Esophagus muscularis mucosa (tissue), 4 donors: Measurements from ENCODE around the gene KHK.

Experiments used
- EP300 ChIP-seq: sonication (generic); formaldehyde crosslinking; IDR thresholded peaks from one replicate; pipeline ENCODE4 v1.6.1; 2017; ENCODE audit warnings: antibody characterized with exemption
- POLR2A ChIP-seq: fragments of 450-650 bp; IDR thresholded peaks from one replicate; pipeline ENCODE4 v1.6.1; 2017; ENCODE audit warnings: antibody characterized with exemption, moderate library complexity, mild to moderate bottlenecking, low read depth
- POLR2AphosphoS5 ChIP-seq, 2 donors: sonication (generic); formaldehyde crosslinking; IDR thresholded peaks; one replicate each; pipeline ENCODE4 v1.6.1; 2017; ENCODE audit warnings: antibody characterized with exemption in 2 of 2
- TF ChIP-seq, protein P1 (sequence below), 3 experiments: fragments of 200-600 bp in 2 of 3; fragments of 450-650 bp in 1 of 3; sonication (generic) in 2 of 3; IDR thresholded peaks; one replicate each; pipeline ENCODE4 v1.5.1; 2017 to 2019; ENCODE audit warnings: antibody characterized with exemption in 3 of 3, mild to moderate bottlenecking in 2 of 3, moderate library complexity in 1 of 3

- TF ChIP-seq POLR2A: no peak
- TF ChIP-seq, protein P1, sequence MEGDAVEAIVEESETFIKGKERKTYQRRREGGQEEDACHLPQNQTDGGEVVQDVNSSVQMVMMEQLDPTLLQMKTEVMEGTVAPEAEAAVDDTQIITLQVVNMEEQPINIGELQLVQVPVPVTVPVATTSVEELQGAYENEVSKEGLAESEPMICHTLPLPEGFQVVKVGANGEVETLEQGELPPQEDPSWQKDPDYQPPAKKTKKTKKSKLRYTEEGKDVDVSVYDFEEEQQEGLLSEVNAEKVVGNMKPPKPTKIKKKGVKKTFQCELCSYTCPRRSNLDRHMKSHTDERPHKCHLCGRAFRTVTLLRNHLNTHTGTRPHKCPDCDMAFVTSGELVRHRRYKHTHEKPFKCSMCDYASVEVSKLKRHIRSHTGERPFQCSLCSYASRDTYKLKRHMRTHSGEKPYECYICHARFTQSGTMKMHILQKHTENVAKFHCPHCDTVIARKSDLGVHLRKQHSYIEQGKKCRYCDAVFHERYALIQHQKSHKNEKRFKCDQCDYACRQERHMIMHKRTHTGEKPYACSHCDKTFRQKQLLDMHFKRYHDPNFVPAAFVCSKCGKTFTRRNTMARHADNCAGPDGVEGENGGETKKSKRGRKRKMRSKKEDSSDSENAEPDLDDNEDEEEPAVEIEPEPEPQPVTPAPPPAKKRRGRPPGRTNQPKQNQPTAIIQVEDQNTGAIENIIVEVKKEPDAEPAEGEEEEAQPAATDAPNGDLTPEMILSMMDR (IDR thresholded peaks at IDR 0.05): no peak
- TF ChIP-seq EP300: no peak
- TF ChIP-seq POLR2AphosphoS5 (IDR thresholded peaks at IDR 0.05): no peak
Observed at GRCh38 chr2:27059141-27059820, 27.3 kb upstream of the KHK start.
